K562 (cell line): ENCODE results near the gene STIL. TPM values are rescaled to one million over a fixed set of nuclear protein-coding genes. Genes with fewer than 3 reads are reported as not detected.

Experiments
- NR2C2 ChIP-seq, 2 experiments: fragments of 200-800 bp in 1 of 2; sonication (Bioruptor generic) in 1 of 2; sonication (generic) in 1 of 2; formaldehyde crosslinking in 1 of 2; IDR thresholded peaks; 2 replicates each; pipeline versions ENCODE4 v1.6.1 to v1.8.0; 2016 to 2022; ENCODE audit warnings: mild to moderate bottlenecking in 1 of 2, missing compliant biosample characterization in 1 of 2, missing genetic modification characterization in 1 of 2, missing genetic modification reagents in 1 of 2
- SIRT6 ChIP-seq: IDR thresholded peaks from one replicate; pipeline ENCODE4 v1.6.1; 2012; ENCODE audit warnings: low read depth, mild to moderate bottlenecking, control low read depth, inconsistent platforms, low read length, moderate library complexity
- ZNF445 ChIP-seq: fragments of 250-450 bp; sonication (Bioruptor Pico); IDR thresholded peaks from 2 replicates; pipeline ENCODE4 v1.4.0; 2020; ENCODE audit warnings: low read depth, mild to moderate bottlenecking, moderate library complexity
- polyA plus RNA-seq, 8 experiments: library from polyadenylated mRNA; depleted of rRNA in 4 of 8; stranded (reverse) in 5 of 8; unstranded in 3 of 8; fragments of >200 nt; fragmentation: Nextera tagmentation in 2 of 8; fragmentation: Illumina TruSeq in 1 of 8; extraction: Ambion mirVana in 2 of 8; extraction: Trizol in 1 of 8; gene quantifications; 2 replicates each; pipeline versions ENCODE4 v1.2.1 to v1.2.3, GENCODE V29; 2011 to 2014; ENCODE audit warnings: inconsistent platforms in 1 of 8, missing spikeins in 1 of 8
- total RNA-seq, 7 experiments: library from RNA; depleted of rRNA in 6 of 7; stranded (reverse); fragments of >200 nt in 6 of 7; fragmentation: Illumina TruSeq in 2 of 7; extraction: Trizol in 2 of 7; gene quantifications; 2 replicates each; pipeline versions ENCODE4 v1.2.1 to v1.2.3, GENCODE V29; 2011 to 2021; ENCODE audit warnings: low replicate concordance in 1 of 7
- TF ChIP-seq, protein P1 (sequence below), 2 experiments: fragments of 450-650 bp in 1 of 2; sonication (generic) in 1 of 2; formaldehyde crosslinking in 1 of 2; IDR thresholded peaks; 2 replicates each; pipeline versions ENCODE4 v1.7.1 to v1.9.0; 2016 to 2022; ENCODE audit warnings: inconsistent platforms in 1 of 2, mild to moderate bottlenecking in 1 of 2, missing genetic modification reagents in 1 of 2
- TF ChIP-seq, protein P2 (sequence below), 2 experiments: fragments of 450-650 bp in 1 of 2; sonication (generic) in 1 of 2; formaldehyde crosslinking in 1 of 2; IDR thresholded peaks in 1 of 2; conservative IDR thresholded peaks in 1 of 2; 2 replicates each; pipeline versions ENCODE4 v1.6.1 to v1.8.1; 2016 to 2023; ENCODE audit warnings: mild to moderate bottlenecking in 2 of 2, moderate library complexity in 2 of 2, inconsistent platforms in 1 of 2, missing genetic modification reagents in 1 of 2

The STIL gene
- total and polyA plus RNA-seq, 9 of the 15 experiments (the other 6 are each of a cell fraction or from before 2014, with no cell fraction given) = 10.5 to 77.4 (median 39.6) TPM

DNA sequence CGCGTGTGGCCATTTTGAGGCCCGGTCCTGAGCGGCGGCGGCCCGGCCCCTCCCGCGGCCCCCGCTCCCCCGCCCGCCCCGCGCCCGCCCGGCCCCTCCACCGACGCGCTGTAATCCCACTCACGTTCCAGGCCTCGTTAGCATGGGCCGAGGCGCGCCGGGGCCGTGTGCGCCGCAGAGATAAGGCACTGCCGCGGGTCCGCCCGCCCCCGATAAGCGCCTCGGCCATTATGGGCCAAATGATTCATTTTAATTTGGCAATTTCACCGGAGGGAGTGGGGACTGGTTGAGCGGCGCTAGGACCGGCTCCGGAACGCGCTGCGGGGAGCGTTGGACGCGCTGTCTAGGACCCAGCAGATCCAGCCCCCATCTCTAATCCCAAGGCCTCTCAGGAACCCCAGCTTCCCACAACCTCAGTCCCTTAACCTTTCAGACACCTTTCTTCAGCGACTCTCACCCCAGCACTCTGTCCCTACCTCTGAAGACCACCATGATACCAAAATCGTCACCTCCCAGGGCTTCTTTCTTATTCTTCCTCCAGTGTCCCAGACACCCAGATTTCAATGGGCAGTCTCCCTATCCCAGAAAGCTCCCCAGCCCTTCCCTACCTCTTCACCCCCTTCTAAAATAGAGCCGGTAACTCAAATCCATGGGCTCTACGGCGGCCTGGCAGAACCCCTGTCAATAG is 81.6 kb downstream of the STIL start, which contains the start of gene TAL1 (continued):
- TF ChIP-seq, protein P1, sequence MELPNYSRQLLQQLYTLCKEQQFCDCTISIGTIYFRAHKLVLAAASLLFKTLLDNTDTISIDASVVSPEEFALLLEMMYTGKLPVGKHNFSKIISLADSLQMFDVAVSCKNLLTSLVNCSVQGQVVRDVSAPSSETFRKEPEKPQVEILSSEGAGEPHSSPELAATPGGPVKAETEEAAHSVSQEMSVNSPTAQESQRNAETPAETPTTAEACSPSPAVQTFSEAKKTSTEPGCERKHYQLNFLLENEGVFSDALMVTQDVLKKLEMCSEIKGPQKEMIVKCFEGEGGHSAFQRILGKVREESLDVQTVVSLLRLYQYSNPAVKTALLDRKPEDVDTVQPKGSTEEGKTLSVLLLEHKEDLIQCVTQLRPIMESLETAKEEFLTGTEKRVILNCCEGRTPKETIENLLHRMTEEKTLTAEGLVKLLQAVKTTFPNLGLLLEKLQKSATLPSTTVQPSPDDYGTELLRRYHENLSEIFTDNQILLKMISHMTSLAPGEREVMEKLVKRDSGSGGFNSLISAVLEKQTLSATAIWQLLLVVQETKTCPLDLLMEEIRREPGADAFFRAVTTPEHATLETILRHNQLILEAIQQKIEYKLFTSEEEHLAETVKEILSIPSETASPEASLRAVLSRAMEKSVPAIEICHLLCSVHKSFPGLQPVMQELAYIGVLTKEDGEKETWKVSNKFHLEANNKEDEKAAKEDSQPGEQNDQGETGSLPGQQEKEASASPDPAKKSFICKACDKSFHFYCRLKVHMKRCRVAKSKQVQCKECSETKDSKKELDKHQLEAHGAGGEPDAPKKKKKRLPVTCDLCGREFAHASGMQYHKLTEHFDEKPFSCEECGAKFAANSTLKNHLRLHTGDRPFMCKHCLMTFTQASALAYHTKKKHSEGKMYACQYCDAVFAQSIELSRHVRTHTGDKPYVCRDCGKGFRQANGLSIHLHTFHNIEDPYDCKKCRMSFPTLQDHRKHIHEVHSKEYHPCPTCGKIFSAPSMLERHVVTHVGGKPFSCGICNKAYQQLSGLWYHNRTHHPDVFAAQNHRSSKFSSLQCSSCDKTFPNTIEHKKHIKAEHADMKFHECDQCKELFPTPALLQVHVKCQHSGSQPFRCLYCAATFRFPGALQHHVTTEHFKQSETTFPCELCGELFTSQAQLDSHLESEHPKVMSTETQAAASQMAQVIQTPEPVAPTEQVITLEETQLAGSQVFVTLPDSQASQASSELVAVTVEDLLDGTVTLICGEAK (IDR thresholded peaks at IDR 0.05) = peak; percentile 66
- TF ChIP-seq, protein P1 (CRISPR knock-in tag; IDR thresholded peaks at IDR 0.05) = no peak
- TF ChIP-seq ZNF445 (CRISPR knock-in tag) (no peak), SIRT6 (no peak), NR2C2 (CRISPR knock-in tag; IDR thresholded peaks at IDR 0.05) (no peak), NR2C2 (tag; IDR thresholded peaks at IDR 0.05) (peak; percentile 74)
- TF ChIP-seq, protein P2, sequence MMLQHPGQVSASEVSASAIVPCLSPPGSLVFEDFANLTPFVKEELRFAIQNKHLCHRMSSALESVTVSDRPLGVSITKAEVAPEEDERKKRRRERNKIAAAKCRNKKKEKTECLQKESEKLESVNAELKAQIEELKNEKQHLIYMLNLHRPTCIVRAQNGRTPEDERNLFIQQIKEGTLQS (IDR thresholded peaks at IDR 0.05) = no peak
- TF ChIP-seq, protein P2 (CRISPR knock-in tag; conservative IDR thresholded peaks at IDR 0.05) = peak; percentile 58; the same call in 1 of the 2 replicates
